Lung (tissue), 12 donors: ENCODE measurements around the gene CDH13. TPM values are rescaled to one million over a fixed set of nuclear protein-coding genes. Genes with fewer than 3 reads are reported as not detected.

Source experiments
- ATAC-seq: fragments of 200-7000 bp; cut with Tn5 transposase; one replicate; pipeline ENCODE4 v1.9.1; 2020; ENCODE audit warnings: moderate number of reproducible peaks; ENCODE audit not compliant: insufficient read depth, low FRiP score
- DNase-seq, 3 donors: peaks; one replicate each; pipeline ENCODE4 v3.0.0-alpha.2; 2013 to 2017
- H3K27ac ChIP-seq, 2 donors: one replicate each; pipeline ENCODE4 v1.5.1; 2013; ENCODE audit warnings: mild to moderate bottlenecking in 2 of 2, moderate library complexity in 2 of 2, control low read depth in 1 of 2, inconsistent platforms in 1 of 2, low read depth in 1 of 2, low read length in 1 of 2
- H3K27me3 ChIP-seq, 3 donors: one replicate each; pipeline ENCODE4 v1.5.1; 2013; ENCODE audit warnings: low read length in 2 of 3; ENCODE audit not compliant: control insufficient read depth in 3 of 3, insufficient read depth in 3 of 3
- H3K36me3 ChIP-seq, 4 donors: one replicate each; pipeline ENCODE4 v1.5.1; 2013; ENCODE audit warnings: low read length in 4 of 4, mild to moderate bottlenecking in 1 of 4, moderate library complexity in 1 of 4; ENCODE audit not compliant: control insufficient read depth in 4 of 4, insufficient read depth in 4 of 4
- H3K4me1 ChIP-seq, 5 donors: one replicate each; pipeline ENCODE4 v1.5.1; 2013; ENCODE audit warnings: low read length in 5 of 5, mild to moderate bottlenecking in 2 of 5, moderate library complexity in 1 of 5; ENCODE audit not compliant: control insufficient read depth in 5 of 5, insufficient read depth in 5 of 5
- H3K4me3 ChIP-seq: one replicate; pipeline ENCODE4 v1.5.1; 2013; ENCODE audit warnings: mild to moderate bottlenecking, control low read depth, moderate library complexity
- H3K9ac ChIP-seq, 2 donors: one replicate each; pipeline ENCODE4 v1.5.1; 2013; ENCODE audit warnings: low read length in 2 of 2, control low read depth in 1 of 2; ENCODE audit not compliant: insufficient read depth in 1 of 2
- H3K9me3 ChIP-seq, 4 donors: one replicate each; pipeline ENCODE4 v1.5.1; 2013; ENCODE audit warnings: low read length in 3 of 4, mild to moderate bottlenecking in 1 of 4, moderate library complexity in 1 of 4; ENCODE audit not compliant: control insufficient read depth in 4 of 4, insufficient read depth in 3 of 4
- CTCF ChIP-seq: IDR thresholded peaks from 2 replicates; pipeline ENCODE4 v1.5.1; 2012; ENCODE audit warnings: mild to moderate bottlenecking; ENCODE audit errors: control extremely low read depth, extremely low read depth
- WGBS, 2 donors: extraction: QIAGEN DNeasy Blood & Tissue Kit; methylation state at CpG; one replicate each; pipeline ENCODE4 v1.1.7; 2013; 5-methylcytosine and 5-hydroxymethylcytosine counted together
- polyA plus RNA-seq, 2 donors: library from polyadenylated mRNA; stranded (reverse); fragments of 200-250 nt; gene quantifications; one replicate each; pipeline ENCODE4 v1.2.1, GENCODE V29; 2013
- total RNA-seq, 2 donors: library from RNA; depleted of rRNA in 1 of 2; stranded (reverse); fragments of >200 nt in 1 of 2; gene quantifications; one replicate each; pipeline ENCODE4 v1.2.1, GENCODE V29; 2014 to 2021
- donor health status: control.
- donor health status: control.
- donor health status: Bipolar disorder and iron deficiency.
- donor health status: healthy.
- donor health status: DM: yes; HTN: yes; CAD: no.

The CDH13 gene
- total and polyA plus RNA-seq, 4 donors, result 2.1 to 12.3 (median 7.3) TPM

GRCh38 chr16:82772215-82772614 is 145.4 kb downstream of the CDH13 start:
- H3K4me3 ChIP-seq, result no peak overlapping the region
- WGBS, 2 donors, result 70 to 86% methylated on average over 3 of the region's 3 CpGs
- peaks cover 0 to 25% (median 0%) of the 10 kb centered on the region in 5 donors for H3K4me1 ChIP-seq
- H3K9me3 ChIP-seq, result no peaks in the 10 kb centered on the region
- TF ChIP-seq CTCF, result no peak
- no peak for ATAC-seq
- H3K36me3 ChIP-seq, result no peaks in the 10 kb centered on the region
- DNase-seq, result no peak
- H3K27me3 ChIP-seq, result no peaks in the 10 kb centered on the region
- H3K9ac ChIP-seq, result no peak overlapping the region
- H3K27ac ChIP-seq, result no peak overlapping the region

GRCh38 chr16:82773018-82773417 is 146.2 kb downstream of the CDH13 start:
- H3K9me3 ChIP-seq, result no peaks in the 10 kb centered on the region
- peaks cover 0 to 22% (median 0%) of the 10 kb centered on the region in 5 donors for H3K4me1 ChIP-seq
- TF ChIP-seq CTCF, result no peak
- no peak overlapping the region for H3K27ac ChIP-seq
- no peaks in the 10 kb centered on the region for H3K27me3 ChIP-seq
- WGBS, 2 donors, result 69 to 77% methylated on average over 1 of the region's 1 CpG
- DNase-seq (no peak), ATAC-seq (no peak)
- no peak overlapping the region for H3K4me3 ChIP-seq
- H3K36me3 ChIP-seq, result no peaks in the 10 kb centered on the region
- H3K9ac ChIP-seq, result no peak overlapping the region

- H3K36me3 ChIP-seq, result no peaks in the 10 kb centered on the region
- DNase-seq (no peak), ATAC-seq (no peak)
- peaks cover 0 to 26% (median 0%) of the 10 kb centered on the region in 5 donors for H3K4me1 ChIP-seq
- H3K4me3 ChIP-seq, result no peak overlapping the region
- no peaks in the 10 kb centered on the region for H3K9me3 ChIP-seq
- WGBS, 2 donors, result 37 to 57% methylated on average over 5 of the region's 5 CpGs
- H3K9ac ChIP-seq, result no peak overlapping the region
- peaks cover 0 to 3% (median 0%) of the 10 kb centered on the region in 3 donors for H3K27me3 ChIP-seq
- H3K27ac ChIP-seq, result no peak overlapping the region
- no peak for TF ChIP-seq CTCF
Measured at GRCh38 chr16:82776470-82777146, 149.8 kb downstream of the CDH13 start.
